H1 (cell line): ENCODE data around the gene FAM193A. TPM values are rescaled to one million over a fixed set of nuclear protein-coding genes. Genes with fewer than 3 reads are reported as not detected.

ENCODE experiments used
- ATF3 ChIP-seq: IDR thresholded peaks from 2 replicates; pipeline ENCODE4 v1.6.1; 2011; ENCODE audit warnings: low read depth, mild to moderate bottlenecking, low read length; ENCODE audit not compliant: insufficient read depth
- BCL11A ChIP-seq, 2 experiments: IDR thresholded peaks; one replicate each; pipeline ENCODE4 v1.6.1; 2011; ENCODE audit warnings: low read depth in 2 of 2, low read length in 2 of 2, mild to moderate bottlenecking in 2 of 2
- CHD7 ChIP-seq: fragments of 300-600 bp; sonication (generic); IDR thresholded peaks from 2 replicates; pipeline ENCODE4 v1.7.1; 2012; ENCODE audit warnings: low read length, moderate library complexity, mild to moderate bottlenecking, inconsistent platforms; ENCODE audit not compliant: insufficient replicate concordance
- HDAC2 ChIP-seq, 2 experiments: fragments of 300-600 bp in 1 of 2; sonication (generic) in 1 of 2; IDR thresholded peaks; 2 replicates each; pipeline ENCODE4 v1.6.1; 2011 to 2012; ENCODE audit warnings: low read depth in 2 of 2, low read length in 2 of 2, mild to moderate bottlenecking in 2 of 2, moderate library complexity in 2 of 2, borderline replicate concordance in 1 of 2, inconsistent platforms in 1 of 2
- SAP30 ChIP-seq: fragments of 300-600 bp; sonication (generic); IDR thresholded peaks from 2 replicates; pipeline ENCODE4 v1.7.1; 2012; ENCODE audit warnings: low read length, moderate library complexity, mild to moderate bottlenecking, inconsistent platforms; ENCODE audit not compliant: insufficient read depth, insufficient replicate concordance
- TEAD4 ChIP-seq: IDR thresholded peaks from 2 replicates; pipeline ENCODE4 v1.6.1; 2012; ENCODE audit warnings: low read depth, low read length, inconsistent platforms, mixed read lengths
- polyA plus RNA-seq, 7 experiments: library from polyadenylated mRNA; depleted of rRNA in 3 of 7; stranded (reverse) in 5 of 7; unstranded in 2 of 7; fragments of >200 nt in 5 of 7; fragments of 200-250 nt in 2 of 7; gene quantifications; 1 replicate in 5 of 7; 2 replicates in 1 of 7; 4 replicates in 1 of 7; pipeline versions ENCODE4 v1.2.1 to v1.2.3, GENCODE V29; 2011 to 2013; ENCODE audit warnings: missing spikeins in 2 of 7, mixed read lengths in 2 of 7
- total RNA-seq: library from RNA; stranded (reverse); fragmentation: NEBNext Ultra II Directional; extraction: Animal tissue kit (Norgen Biotek cat#: 25700); gene quantifications from 2 replicates; pipeline ENCODE4 v1.2.1, GENCODE V29; 2021

FAM193A gene
- total and polyA plus RNA-seq, 2 of the 8 experiments (the other 6 are each of a cell fraction or from before 2014, with no cell fraction given): 8.7 to 26.2 TPM

GRCh38 chr4:2689114-2689513, 152.7 kb downstream of the FAM193A start (continued):
- TF ChIP-seq CHD7 (no peak), SAP30 (no peak), TEAD4 (no peak), ATF3 (no peak), BCL11A (IDR thresholded peaks at IDR 0.05; ENCODE audit: low read depth in 2 of 2, low read length in 2 of 2) (no peak), HDAC2 (IDR thresholded peaks at IDR 0.05; ENCODE audit: borderline replicate concordance in 1 of 2, low read depth in 2 of 2, low read length in 2 of 2) (no peak)
